NCI-H2171 treated with DMSO at 0.1 percent for 48 hours (cell line): Measurements from ENCODE around the gene RETREG3.
A peak's percentile ranks its signal among the peaks of the same experiment; 100 is the strongest.
"Not testable (repeated sequence)": the region's sequence is repeated elsewhere in the genome, so short reads cannot be mapped to it uniquely, and the experiment has no call there.

Source experiments
- DNase-seq: peaks from one replicate; lab custom pipeline; 2025; lab: John Stamatoyannopoulos, UW

Gene RETREG3

DNA sequence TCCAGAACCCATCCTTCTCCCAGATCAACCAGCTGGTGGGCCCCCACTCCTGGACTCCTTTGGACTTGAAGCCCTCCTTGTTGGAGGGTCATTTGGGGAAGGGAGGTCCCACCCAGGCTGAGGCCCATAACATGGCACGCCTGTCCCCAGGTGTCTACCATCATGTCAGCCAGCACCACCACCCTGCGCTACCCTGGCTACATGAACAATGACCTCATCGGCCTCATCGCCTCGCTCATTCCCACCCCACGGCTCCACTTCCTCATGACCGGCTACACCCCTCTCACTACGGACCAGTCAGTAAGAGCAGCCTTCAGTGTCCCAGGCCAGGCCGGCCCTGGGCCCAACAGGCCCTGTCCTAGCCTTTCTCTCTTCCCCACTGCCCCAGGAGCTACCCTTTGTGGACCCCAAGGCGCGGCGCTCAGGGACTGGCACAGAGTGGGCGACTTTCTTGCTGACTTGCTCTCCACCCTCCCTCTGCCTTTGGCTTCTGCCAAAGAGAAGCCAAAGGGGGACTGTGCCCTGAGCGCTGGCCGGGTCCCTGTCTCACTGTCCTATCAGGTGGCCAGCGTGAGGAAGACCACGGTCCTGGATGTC, 4.6 kb upstream of the RETREG3 start:
- DNase-seq = no peak

DNA sequence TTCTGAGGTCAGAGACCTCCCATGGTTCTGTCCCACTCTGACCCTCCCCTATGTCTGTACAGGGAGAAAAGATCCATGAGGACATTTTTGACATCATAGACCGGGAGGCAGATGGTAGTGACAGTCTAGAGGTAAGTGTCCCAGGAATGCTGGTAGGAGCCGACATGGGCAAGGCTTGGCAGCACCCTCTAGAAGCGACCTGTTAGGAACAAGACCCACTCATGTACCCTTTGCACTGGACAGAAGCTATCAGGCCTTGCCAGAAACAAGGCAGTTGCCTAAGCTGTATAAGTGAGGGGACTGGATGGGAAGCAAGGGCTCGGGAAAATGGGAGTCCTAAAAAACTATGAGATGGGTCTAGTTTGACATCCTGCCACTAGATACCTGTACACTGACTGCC, 2.8 kb upstream of the RETREG3 start:
- DNase-seq = no peak

DNA sequence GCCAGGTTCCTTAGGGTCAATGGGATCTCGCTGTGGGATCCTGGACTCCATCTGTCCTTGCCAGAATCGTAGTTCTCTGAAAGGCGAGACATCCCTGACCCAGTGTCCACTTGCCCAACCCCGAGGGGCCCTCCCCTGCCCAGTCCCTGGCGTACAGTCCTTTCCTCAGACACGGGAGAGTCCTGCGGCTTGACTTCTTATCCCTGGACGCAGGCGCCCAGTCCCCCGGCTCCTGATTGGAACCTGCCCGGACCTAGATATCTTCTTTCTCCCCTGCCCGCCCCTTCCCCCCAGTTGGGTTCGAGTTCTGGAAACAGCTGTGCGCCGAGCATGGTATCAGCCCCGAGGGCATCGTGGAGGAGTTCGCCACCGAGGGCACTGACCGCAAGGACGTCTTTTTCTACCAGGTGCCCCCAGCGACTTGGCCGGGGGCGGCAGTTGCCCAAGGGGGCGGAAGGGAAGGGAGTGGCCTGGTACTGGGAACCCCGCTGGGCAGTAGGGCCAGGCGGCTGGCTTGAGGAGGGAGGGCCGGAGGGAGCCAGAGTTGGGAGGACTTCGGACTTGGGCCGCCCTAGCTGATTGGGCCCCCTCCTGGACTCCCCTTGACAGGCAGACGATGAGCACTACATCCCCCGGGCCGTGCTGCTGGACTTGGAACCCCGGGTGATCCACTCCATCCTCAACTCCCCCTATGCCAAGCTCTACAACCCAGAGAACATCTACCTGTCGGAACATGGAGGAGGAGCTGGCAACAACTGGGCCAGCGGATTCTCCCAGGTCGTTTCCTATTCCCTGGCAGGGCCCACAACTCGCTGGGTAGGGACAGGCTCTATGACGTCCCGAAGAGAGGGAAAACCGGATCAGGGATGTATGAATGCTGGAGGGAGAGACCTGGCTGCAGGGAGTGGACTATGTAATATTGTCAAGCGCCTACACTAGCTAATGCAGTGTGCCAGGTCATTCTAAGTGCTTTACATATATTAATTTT, 934 bp upstream of the RETREG3 start:
- DNase-seq = not testable (repeated sequence)

DNA sequence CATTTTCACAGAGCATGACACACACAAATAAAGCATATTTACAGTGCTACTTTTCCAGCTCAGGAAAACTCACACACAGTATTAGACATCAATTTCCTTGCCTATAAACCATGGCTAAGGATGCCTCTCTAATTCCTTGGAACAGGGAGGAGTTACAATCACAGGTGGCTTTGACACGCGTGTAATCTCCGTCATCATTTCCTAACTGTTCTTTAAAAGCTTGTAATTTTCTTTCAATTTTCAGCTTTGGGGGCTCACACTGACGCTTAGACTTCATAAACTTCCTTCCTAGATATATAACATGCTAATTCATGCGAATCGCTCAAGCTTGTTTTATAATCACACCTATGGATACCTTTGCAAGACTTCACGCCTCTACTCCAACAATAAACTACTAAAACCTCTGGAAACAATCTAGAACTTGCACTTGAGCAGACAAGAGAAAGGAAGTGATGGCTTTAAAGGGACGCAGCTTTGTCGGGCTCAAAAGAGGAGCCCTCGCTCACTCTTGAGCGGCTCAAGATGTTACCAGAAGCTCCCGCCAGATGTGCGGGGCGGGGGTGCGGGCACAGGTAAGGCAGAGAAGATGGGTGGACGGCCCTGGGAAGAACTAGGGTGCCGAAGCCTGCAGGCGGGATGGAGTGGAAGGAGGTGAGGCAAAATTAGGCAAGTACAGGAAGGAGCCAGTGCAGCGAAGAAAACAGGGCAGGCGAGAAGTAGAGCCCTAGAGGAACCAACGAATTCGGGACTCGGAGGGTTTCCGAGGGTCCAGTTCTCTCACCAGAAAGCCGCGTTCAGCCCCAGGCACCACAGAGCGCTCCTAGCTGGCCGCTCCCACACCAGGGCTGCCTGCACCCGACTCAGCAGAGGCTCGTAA, 631 bp downstream of the RETREG3 start:
- peak; percentile 70 for DNase-seq

DNA sequence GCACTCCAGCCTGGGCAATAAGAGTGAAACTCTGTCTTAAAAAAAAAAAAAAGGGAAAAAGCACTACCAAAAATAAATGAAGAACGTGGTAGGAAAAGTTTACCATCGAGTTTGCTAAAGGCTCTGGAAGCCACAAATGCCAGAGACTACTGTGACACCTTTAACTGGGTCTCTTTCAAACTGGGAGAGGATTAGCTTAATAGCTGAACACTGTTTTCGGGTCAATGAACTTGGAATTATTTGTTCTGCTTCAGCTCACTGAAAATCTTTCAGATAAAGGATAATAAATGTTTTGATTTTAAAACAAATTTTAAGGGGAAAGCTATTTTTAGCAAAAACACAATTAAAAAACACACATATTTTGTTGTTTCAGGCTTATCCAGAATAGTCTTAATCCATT, 1.4 kb downstream of the RETREG3 start:
- no peak for DNase-seq

DNA sequence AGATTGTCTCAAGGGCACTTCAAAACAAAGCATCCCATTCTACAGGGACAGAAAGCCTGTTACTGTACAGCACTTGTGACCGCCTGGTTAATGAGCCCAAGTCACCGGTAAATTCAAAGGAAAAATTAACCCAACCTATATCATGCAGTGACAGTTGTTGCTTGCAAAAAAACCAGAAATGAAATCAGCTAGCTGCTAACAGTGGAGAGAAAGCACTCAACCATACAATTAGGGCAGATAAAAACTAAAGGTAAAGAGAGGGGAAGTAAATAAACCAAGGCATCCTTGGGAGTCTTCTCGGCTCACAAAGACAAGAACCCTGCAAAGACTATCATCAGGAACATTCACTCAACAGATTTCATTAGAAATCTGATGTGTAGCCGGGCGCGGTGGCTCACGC, 5.9 kb downstream of the RETREG3 start:
- no peak for DNase-seq

DNA sequence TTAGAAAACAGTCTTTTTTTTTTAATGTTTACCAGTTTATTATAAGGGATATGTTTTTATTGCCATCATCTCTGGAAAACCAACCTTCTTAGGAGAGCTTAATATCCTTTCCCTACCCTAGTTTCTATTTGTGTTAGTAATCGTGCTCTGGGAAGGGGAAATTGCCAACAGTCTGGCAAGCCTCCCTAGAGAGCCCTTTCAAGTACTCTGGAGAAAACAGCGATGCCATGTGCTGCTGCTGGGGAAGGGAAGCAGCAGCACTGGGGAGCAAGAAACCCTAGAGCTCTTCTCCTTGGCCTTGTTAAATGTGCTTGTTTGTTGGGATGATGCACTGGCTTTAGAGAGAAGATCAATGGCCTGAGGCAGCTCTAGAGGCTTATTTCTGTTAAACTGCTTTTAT, 10.3 kb downstream of the RETREG3 start:
- peak; percentile 95 for DNase-seq

DNA sequence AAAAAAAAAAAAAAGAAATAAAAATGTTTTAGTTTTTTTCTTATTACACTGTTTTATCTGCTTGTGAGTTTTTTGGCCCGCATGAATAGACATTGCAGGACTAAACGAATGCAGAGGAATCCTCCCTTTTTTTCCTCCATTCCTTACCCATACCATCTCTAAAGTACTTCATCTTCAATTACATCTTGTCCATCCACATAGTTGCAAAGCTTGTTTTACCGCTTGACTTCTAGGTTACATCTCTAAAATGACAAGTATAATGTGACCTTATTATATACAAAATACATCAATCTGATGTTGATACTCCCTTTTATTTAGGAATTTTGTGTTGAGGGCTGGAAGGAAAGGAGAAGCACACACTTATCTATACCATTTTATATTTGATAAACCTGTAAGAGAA, 12.8 kb downstream of the RETREG3 start:
- DNase-seq = no peak

DNA sequence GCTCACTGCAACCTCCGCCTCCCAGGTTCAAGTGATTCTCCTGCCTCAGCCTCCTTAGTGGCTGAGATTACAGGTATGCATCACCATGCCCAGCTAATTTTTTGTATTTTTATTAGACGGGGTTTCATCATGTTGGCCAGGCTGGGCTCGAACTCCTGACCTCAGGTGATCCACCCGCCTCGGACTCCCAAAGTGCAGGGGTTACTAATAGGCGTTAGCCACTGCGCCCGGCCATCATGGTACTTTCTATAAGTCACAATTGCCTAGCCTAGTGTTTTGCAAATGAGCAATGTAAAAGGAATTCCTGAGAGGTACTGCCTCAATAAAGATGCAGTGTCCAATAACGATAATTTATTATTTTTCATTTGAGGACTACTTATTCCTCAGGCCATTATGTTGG, 17.8 kb downstream of the RETREG3 start:
- DNase-seq = no peak

DNA sequence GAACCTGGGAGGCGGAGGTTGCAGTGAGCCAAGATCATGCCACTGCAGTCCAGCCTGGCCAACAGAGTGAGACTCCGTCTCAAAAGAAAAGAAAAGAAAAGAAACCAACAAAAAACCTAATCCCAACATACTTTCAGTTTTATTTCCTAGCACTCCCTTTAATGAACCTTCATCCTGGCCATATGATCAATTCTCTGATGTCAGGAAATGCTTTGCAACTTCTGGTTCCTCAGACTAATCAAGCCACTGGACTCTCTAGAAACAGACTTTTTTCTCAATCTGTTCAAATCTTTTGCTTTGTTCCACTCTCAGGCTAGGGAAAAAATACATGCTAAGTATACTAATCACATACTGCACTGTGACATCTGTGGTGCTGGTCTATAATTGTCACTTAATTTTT, 18.3 kb downstream of the RETREG3 start:
- no peak for DNase-seq

DNA sequence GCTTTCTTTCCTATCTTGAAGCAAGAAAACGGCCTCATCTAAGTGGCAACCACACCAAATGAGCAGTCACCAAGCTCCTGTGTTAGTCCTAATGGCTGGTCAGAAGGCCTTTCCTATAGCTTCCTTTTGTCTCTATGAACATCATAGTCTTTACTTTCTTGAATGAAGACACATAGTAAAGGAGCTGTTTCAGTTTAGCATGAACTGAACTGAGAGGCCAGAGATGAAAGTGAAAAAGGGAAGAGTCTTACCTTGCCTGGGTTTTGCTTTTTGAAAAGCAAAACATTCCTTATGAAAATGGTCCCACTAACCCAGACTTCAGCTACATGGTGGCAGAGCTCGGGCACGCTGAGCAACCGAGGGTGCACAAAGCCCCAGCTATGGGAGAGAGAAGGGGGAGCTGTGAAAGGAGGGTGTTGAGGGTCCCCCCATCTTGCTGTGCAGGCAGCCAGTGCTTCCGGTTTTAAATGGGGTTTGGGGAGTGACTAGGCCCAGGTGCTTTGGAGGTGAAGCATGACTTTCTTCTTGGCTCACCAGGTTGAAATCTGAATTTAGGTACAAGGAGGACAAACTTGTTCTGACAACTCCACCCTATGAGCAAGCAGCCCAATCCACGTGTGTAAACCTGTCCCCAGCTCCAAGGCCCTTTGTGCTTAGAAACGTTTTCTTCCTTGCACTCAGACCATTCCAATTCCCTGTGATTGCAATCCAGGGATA, 22.5 kb downstream of the RETREG3 start:
- DNase-seq = no peak

DNA sequence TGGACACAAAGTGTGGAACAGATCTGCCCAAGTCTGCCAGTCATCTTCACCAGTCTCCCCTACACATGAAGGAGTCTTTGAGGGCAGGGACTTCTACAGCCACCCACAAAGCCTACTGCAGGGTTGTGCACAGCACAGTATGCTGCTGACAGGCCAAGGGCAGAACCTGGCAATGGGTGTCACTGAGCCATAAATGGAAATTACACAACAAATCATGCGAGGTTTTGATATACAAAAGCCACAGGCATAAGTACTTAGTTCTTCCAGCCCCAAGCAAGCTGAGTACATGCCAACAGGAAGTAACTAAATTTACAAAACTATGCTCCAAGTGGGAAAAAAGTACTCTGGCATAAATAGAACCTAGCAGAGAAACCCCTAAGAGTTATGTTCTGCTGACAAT, 23.8 kb downstream of the RETREG3 start:
- no peak for DNase-seq

DNA sequence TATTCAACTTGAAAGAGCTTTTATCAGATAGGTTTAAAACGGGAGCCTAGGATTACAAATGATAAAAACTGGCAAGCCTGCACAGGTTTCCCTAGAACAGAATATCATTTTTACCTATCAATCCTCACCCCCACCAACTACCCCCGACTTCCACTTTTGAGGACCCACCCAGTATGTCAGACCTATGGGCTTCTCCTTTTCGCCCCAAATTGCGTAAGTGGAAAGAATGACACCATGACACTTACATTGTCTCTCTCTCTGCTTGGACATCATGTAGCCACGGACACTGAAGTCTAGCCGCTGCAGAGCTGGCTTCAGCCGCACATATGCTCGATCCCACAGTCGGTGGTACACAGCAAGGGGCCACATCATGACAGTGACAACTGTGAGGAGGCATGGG, 24.3 kb downstream of the RETREG3 start:
- DNase-seq = no peak

DNA sequence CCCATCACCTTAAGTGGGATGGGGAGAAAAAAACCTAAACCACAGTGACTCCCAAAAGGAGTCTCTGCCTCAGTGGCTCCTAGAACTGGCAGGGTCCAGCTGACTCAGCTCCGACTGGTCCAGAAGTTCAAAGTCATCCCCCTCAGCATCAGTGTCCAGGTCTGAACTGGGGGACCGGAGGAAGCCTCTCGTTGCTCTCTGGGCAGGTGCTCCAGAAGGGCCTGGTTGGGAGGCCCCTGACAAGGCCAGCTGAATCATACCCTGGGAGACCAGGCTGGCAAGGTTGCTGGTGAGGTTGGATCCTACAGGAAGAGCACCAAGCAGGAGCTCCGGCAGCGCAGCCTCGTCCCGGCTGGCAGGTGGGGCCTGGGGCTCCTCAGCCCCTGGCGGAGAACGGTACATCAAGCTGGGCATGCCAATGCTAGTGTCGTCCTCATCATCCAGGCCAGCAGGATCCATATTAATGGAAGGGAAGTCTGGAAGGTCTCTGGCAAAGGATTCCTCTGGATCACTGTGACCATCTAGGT, 27.4 kb downstream of the RETREG3 start:
- no peak for DNase-seq

DNA sequence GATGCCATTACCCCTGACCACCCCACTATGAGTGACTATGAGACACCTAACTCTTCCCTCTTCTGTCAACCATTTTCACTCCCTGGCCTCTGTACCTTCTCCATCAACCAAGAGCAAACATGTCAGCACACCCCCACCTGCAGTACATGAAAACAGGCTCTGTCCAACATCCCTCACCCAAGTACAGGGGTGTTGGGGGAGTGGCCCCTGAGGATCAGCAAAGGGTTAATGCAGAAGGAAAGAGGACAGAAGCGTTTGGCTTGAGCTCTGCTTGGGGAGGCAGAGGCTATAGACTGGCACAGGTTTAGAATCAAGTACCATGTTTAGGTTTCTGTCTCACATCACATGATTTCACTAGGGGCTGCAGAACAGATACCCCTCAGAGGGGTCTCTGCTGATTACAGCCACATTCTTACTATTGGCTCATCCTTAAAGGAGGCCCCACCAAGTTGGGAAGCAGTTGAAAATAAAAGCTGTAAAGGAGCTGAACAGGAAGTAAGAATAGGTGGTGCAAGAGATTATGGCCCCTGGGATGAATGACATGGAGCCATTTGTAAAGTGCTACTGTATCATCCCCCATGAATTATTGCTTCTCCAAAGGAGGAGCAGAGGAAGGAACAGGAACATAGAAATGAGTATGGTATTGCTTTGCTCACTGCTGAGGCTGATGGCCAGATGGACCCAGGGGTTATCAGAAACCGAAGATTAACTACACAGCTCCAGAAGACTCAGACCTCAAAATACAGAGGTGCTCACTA, 29.2 kb downstream of the RETREG3 start:
- DNase-seq = no peak

DNA sequence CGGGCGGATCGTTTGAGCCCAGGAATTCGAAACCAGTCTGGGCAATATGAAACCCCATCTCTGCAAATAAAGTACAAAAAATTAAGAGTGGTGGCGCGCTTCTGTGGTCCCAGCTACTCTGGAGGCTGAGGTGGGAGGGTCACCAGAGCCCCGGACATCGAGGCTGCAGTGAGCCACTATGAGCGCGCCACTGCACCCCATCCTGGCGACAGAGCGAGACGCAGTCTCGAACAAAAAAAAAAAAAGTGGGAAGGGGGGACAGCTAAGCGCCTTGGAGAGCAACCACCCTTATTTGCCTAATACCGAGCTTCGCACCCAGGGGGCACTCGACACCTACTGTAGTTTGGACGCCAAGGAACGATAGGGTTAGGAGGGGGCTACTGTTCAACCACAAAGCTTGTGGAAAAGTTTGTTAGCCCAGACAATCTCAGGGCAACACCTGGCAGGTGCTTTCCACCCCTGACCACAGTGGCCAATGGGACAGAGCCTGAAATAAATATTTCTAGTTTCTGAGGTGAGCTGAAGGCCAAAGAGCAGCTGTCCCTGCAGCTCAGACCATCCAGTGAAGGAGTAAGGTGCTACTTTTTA, 30.8 kb downstream of the RETREG3 start:
- peak; percentile 92 for DNase-seq

DNA sequence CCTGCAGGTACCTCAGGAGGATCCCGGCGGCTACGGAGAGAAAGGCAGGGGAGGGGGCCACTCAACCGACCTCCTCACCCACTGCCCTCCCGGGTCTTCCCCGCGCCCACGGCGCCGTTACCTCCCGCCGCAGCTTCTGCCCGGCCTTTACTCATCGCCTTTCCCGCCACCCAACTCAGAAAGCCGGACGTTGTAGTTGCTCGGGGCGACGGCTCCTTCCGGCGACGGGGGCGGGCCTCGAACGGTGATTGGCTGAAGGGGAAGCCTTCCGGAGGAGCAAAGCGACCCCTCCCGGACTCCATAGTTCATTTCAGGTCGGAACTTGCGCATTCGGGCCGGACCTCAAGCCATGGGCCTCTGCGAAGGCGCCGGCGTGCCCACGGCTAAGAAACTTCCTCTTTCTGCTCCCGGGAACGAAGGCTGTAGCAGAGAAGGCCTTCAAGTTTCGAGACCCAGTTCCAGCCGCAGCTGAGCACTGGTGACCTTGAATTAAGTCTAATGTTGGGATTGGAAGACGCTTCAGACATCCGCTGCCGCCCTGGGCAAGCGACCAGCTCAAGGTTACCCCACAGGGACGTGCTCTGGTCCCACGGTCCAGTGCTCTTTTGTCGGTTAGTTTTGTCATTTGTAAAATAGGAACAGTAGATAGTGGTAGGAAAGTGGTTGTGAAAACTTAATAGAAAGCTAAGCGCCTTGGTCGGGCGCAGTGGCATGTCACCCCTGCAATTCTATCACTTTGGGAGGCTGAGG, 31.5 kb downstream of the RETREG3 start, which contains the start of gene PSMC3IP:
Gene PSMC3IP (minus strand): TSS at position 198 of the 750 bp plus-strand sequence. CDS start 43 bp downstream, at position 155.
- DNase-seq = peak; percentile 94

DNA sequence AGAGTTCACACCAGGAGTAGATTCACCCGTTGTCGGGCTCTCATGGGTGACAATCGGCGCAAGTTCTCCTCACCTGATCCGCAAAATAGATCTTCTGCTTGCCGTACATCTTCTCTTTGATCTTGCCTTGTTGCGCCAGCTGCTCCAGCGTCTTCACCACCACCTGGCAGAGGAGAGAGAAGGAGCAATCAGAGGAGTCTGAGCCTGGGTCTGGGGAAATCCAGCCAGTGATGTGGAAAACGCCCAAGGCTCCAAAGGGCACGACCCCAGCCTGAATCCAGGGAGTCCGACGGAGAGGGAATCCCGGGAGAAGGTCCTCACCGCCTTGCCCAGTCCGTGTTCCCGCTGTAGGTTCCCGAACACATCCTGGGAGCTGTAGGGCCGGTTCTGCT, 32.0 kb downstream of the RETREG3 start:
- DNase-seq = peak; percentile 63

DNA sequence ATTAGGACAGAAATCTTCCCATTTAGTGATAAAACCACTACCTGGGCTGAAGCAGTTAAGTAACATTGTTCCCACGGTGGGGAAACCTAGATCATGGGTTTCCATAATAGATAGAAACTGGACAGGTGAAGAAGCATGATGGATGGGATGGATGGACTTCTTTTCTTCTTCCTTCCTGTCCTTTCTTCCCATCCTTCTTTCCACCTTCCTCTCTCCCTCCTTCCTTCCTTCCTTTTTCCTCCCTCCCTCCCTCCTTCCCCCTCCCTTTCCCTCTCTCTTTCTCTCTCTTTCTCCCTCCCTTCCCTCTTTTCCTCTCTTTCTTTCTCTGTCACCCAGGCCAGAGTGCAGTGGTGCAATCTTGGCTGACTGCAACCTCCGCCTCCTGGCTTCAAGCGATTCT, 34.7 kb downstream of the RETREG3 start:
- no peak for DNase-seq

DNA sequence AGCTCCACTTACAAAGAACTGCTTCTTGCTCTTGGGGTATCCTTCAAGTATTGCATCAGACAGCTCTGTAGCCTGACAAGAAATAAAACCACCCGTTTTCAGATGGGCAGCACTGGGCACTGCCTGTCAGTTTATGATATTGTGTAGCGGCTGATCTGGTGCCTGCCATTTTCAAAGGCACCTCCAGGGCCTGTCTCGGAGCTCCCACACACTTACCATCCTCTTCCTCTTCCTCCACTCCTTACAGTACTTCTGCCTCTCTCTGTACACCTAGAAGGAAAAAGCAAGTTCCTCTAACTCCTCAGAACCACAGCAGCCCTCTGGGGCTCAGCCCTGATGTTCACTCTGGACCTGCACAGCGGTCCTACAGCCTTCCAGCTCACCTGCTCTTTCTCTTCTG, 36.1 kb downstream of the RETREG3 start:
- no peak for DNase-seq
